Measurements from ENCODE around the gene HEYL.

DNA sequence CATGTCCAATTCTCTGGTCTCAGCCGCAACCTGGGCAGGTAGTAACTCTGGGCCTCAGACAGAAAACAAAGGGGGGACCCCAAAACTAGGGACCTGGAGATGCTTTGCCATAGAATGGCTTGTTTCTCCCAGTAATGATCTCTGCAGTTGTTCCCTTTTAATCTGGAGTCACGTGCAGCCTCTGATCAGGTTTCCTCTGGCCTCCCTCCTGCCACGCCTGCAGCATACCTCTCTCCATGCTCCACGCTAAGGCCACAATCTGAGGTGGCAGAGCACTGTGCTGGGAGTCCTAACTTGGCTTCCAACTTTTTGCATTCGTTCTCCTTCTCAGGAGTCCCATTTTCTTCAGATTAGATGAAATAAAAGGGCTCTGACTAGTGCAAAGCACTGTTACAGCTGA, 64.8 kb downstream of the HEYL start:
- TF ChIP-seq, protein P1, sequence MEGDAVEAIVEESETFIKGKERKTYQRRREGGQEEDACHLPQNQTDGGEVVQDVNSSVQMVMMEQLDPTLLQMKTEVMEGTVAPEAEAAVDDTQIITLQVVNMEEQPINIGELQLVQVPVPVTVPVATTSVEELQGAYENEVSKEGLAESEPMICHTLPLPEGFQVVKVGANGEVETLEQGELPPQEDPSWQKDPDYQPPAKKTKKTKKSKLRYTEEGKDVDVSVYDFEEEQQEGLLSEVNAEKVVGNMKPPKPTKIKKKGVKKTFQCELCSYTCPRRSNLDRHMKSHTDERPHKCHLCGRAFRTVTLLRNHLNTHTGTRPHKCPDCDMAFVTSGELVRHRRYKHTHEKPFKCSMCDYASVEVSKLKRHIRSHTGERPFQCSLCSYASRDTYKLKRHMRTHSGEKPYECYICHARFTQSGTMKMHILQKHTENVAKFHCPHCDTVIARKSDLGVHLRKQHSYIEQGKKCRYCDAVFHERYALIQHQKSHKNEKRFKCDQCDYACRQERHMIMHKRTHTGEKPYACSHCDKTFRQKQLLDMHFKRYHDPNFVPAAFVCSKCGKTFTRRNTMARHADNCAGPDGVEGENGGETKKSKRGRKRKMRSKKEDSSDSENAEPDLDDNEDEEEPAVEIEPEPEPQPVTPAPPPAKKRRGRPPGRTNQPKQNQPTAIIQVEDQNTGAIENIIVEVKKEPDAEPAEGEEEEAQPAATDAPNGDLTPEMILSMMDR (IDR thresholded peaks at IDR 0.05), result no peak
- TF ChIP-seq POLR2A (IDR thresholded peaks at IDR 0.05), result no peak
